Loucy (cell line): ENCODE results near the gene SOWAHA.

Experiments
- H2AFZ ChIP-seq: fragments of 200-600 bp; sonication (generic); 2 replicates; pipeline ENCODE4 v1.6.0; 2016; ENCODE audit warnings: antibody characterized with exemption, mild to moderate bottlenecking, low read length, moderate library complexity
- H3F3A ChIP-seq: fragments of 200-600 bp; 2 replicates; pipeline ENCODE4 v1.6.0; 2016; ENCODE audit warnings: antibody characterized with exemption, low read depth, mild to moderate bottlenecking
- H3K27me3 ChIP-seq: fragments of 200-600 bp; sonication (generic); 2 replicates; pipeline ENCODE4 v1.6.1; 2014; ENCODE audit warnings: low read length, mild to moderate bottlenecking; ENCODE audit not compliant: insufficient read depth, poor library complexity, severe bottlenecking
- H3K36me3 ChIP-seq: fragments of 200-600 bp; sonication (generic); 2 replicates; pipeline ENCODE4 v1.6.1; 2016; ENCODE audit warnings: low read length; ENCODE audit not compliant: insufficient read depth
- H3K4me1 ChIP-seq: fragments of 200-600 bp; sonication (generic); 2 replicates; pipeline ENCODE4 v1.5.1; 2014; ENCODE audit warnings: low read length, mild to moderate bottlenecking; ENCODE audit not compliant: insufficient read depth, poor library complexity, severe bottlenecking
- H3K4me2 ChIP-seq: fragments of 200-600 bp; sonication (generic); 2 replicates; pipeline ENCODE4 v1.6.0; 2014; ENCODE audit warnings: antibody characterized with exemption, low read length, low read depth, mild to moderate bottlenecking; ENCODE audit not compliant: poor library complexity, severe bottlenecking
- H3K4me3 ChIP-seq: fragments of 200-600 bp; sonication (generic); 2 replicates; pipeline ENCODE4 v1.5.1; 2014; ENCODE audit warnings: low read length, mild to moderate bottlenecking, mixed read lengths; ENCODE audit not compliant: poor library complexity, severe bottlenecking
- H3K79me2 ChIP-seq: fragments of 200-600 bp; sonication (generic); 2 replicates; pipeline ENCODE4 v1.6.1; 2014; ENCODE audit warnings: low read length; ENCODE audit not compliant: insufficient read depth
- H3K9ac ChIP-seq: fragments of 200-600 bp; sonication (generic); 2 replicates; pipeline ENCODE4 v1.6.0; 2014; ENCODE audit warnings: mild to moderate bottlenecking, low read depth, low read length, moderate library complexity; ENCODE audit not compliant: poor library complexity, severe bottlenecking
- H3K9me2 ChIP-seq: fragments of 200-600 bp; sonication (generic); replicated peaks from 2 replicates; pipeline ENCODE4 v1.6.1; 2016; ENCODE audit warnings: low read depth, low read length, mixed read lengths
- H3K9me3 ChIP-seq: fragments of 200-600 bp; sonication (generic); 2 replicates; pipeline ENCODE4 v1.6.1; 2014; ENCODE audit warnings: mild to moderate bottlenecking, antibody characterized with exemption, low read length, low read depth; ENCODE audit not compliant: insufficient read depth
- H4K20me1 ChIP-seq: fragments of 200-600 bp; sonication (generic); 2 replicates; pipeline ENCODE4 v1.6.0; 2014; ENCODE audit warnings: antibody characterized with exemption, low read length, mild to moderate bottlenecking; ENCODE audit not compliant: insufficient read depth, poor library complexity, severe bottlenecking
- EZH2phosphoT487 ChIP-seq: fragments of 200-600 bp; IDR thresholded peaks from 2 replicates; pipeline ENCODE4 v1.6.1; 2018; ENCODE audit warnings: antibody characterized with exemption, mild to moderate bottlenecking, moderate library complexity, borderline replicate concordance
- TF ChIP-seq, protein P1 (sequence below): fragments of 200-600 bp; sonication (generic); conservative IDR thresholded peaks from 2 replicates; pipeline ENCODE4 v1.5.1; 2014; ENCODE audit warnings: mild to moderate bottlenecking, antibody characterized with exemption, low read length

Gene SOWAHA

GRCh38 chr5:132840313-132840712 is 27.2 kb downstream of the SOWAHA start:
- Histone ChIP-seq H4K20me1 (no peaks in the 10 kb centered on the region), H3F3A (no peaks in the 10 kb centered on the region), H3K9me3 (no peaks in the 10 kb centered on the region), H3K4me2 (no peak overlapping the region), H3K4me1 (no peaks in the 10 kb centered on the region), H3K4me3 (no peak overlapping the region), H3K9me2 (no peaks in the 10 kb centered on the region), H3K27me3 (no peaks in the 10 kb centered on the region), H3K9ac (no peak overlapping the region), H3K36me3 (no peaks in the 10 kb centered on the region), H2AFZ (no peak overlapping the region), H3K79me2 (no peaks in the 10 kb centered on the region)
- TF ChIP-seq, protein P1, sequence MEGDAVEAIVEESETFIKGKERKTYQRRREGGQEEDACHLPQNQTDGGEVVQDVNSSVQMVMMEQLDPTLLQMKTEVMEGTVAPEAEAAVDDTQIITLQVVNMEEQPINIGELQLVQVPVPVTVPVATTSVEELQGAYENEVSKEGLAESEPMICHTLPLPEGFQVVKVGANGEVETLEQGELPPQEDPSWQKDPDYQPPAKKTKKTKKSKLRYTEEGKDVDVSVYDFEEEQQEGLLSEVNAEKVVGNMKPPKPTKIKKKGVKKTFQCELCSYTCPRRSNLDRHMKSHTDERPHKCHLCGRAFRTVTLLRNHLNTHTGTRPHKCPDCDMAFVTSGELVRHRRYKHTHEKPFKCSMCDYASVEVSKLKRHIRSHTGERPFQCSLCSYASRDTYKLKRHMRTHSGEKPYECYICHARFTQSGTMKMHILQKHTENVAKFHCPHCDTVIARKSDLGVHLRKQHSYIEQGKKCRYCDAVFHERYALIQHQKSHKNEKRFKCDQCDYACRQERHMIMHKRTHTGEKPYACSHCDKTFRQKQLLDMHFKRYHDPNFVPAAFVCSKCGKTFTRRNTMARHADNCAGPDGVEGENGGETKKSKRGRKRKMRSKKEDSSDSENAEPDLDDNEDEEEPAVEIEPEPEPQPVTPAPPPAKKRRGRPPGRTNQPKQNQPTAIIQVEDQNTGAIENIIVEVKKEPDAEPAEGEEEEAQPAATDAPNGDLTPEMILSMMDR, result no peak
- TF ChIP-seq EZH2phosphoT487, result no peak

GRCh38 chr5:132840896-132841295 is 27.8 kb downstream of the SOWAHA start:
- no peaks in the 10 kb centered on the region for H3K27me3 ChIP-seq
- no peak overlapping the region for H3K4me2 ChIP-seq
- no peak for TF ChIP-seq EZH2phosphoT487
- TF ChIP-seq, protein P1, result no peak
- H3K9ac ChIP-seq, result no peak overlapping the region
- H4K20me1 ChIP-seq, result no peaks in the 10 kb centered on the region
- no peaks in the 10 kb centered on the region for H3K4me1 ChIP-seq
- no peak overlapping the region for H2AFZ ChIP-seq
- no peaks in the 10 kb centered on the region for H3K79me2 ChIP-seq
- no peaks in the 10 kb centered on the region for H3K9me2 ChIP-seq
- H3K36me3 ChIP-seq, result no peaks in the 10 kb centered on the region
- no peak overlapping the region for H3K4me3 ChIP-seq
- H3F3A ChIP-seq, result no peaks in the 10 kb centered on the region
- no peaks in the 10 kb centered on the region for H3K9me3 ChIP-seq

GRCh38 chr5:132841305-132841704 is 28.2 kb downstream of the SOWAHA start:
- Histone ChIP-seq H3K4me3 (no peak overlapping the region), H3K4me1 (no peaks in the 10 kb centered on the region), H3K9me2 (no peaks in the 10 kb centered on the region), H3F3A (no peaks in the 10 kb centered on the region), H4K20me1 (no peaks in the 10 kb centered on the region), H3K9me3 (no peaks in the 10 kb centered on the region), H3K79me2 (no peaks in the 10 kb centered on the region), H3K36me3 (no peaks in the 10 kb centered on the region), H2AFZ (no peak overlapping the region), H3K27me3 (no peaks in the 10 kb centered on the region), H3K9ac (no peak overlapping the region), H3K4me2 (no peak overlapping the region)
- no peak for TF ChIP-seq EZH2phosphoT487
- TF ChIP-seq, protein P1, result no peak
